Skeletal muscle tissue (tissue), 4 donors: ENCODE measurements around the gene ATP8B1. TPM values are rescaled to one million over a fixed set of nuclear protein-coding genes. Genes with fewer than 3 reads are reported as not detected.
A peak's percentile ranks its signal among the peaks of the same experiment; 100 is the strongest.

Experiments used
- H3K27ac ChIP-seq: one replicate; pipeline ENCODE4 v1.7.0; 2013; ENCODE audit warnings: mild to moderate bottlenecking, low read depth, low read length, inconsistent platforms
- H3K27me3 ChIP-seq, 3 donors: one replicate each; pipeline ENCODE4 v1.7.0; 2013; ENCODE audit warnings: low read length in 3 of 3; ENCODE audit not compliant: control insufficient read depth in 3 of 3, insufficient read depth in 3 of 3
- H3K36me3 ChIP-seq, 3 donors: one replicate each; pipeline ENCODE4 v1.7.0; 2013; ENCODE audit warnings: low read length in 3 of 3; ENCODE audit not compliant: control insufficient read depth in 3 of 3, insufficient read depth in 3 of 3
- H3K4me1 ChIP-seq, 3 donors: one replicate each; pipeline ENCODE4 v1.7.0; 2013; ENCODE audit warnings: low read length in 3 of 3, mild to moderate bottlenecking in 3 of 3; ENCODE audit not compliant: control insufficient read depth in 3 of 3, insufficient read depth in 3 of 3
- H3K4me3 ChIP-seq, 3 donors: one replicate each; pipeline ENCODE4 v1.7.0; 2013; ENCODE audit warnings: low read length in 3 of 3
- H3K9ac ChIP-seq, 3 donors: one replicate each; pipeline ENCODE4 v1.7.0; 2013; ENCODE audit warnings: low read length in 3 of 3, mild to moderate bottlenecking in 3 of 3, moderate library complexity in 2 of 3, low read depth in 1 of 3
- H3K9me3 ChIP-seq, 3 donors: one replicate each; pipeline ENCODE4 v1.7.0; 2013; ENCODE audit warnings: low read length in 3 of 3; ENCODE audit not compliant: control insufficient read depth in 3 of 3
- total RNA-seq: library from RNA; depleted of rRNA; stranded (reverse); fragments of >200 nt; gene quantifications from one replicate; pipeline ENCODE4 v1.2.3, GENCODE V29; 2014
- donor health status: Osteomylitis.

ATP8B1 gene
- total RNA-seq, 1 donor from 2014 or later: 4.7 TPM

DNA sequence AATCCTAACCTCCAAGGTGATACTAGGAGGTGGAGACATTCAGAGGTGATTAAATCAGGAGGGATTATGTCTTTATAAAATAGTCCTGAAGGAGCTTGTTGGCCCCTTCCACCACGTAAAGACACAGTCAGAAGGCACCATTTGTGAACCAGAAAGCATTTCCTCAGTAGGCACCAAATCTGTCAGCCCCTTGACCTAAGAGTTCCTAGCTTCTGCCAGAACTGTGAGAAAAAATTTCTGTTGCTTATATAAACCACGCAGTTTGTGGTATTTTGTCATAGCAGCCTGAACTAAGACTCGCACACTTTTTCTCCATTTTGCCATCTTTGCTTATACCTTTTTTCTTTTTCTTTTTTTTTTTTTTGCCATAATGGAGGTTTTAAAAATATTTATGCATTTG, 162.9 kb downstream of the ATP8B1 start:
- H3K4me1 ChIP-seq: no peaks in the 10 kb centered on the region
- no peaks in the 10 kb centered on the region for H3K27me3 ChIP-seq
- H3K9ac ChIP-seq: no peak overlapping the region
- no peaks in the 10 kb centered on the region for H3K9me3 ChIP-seq
- H3K27ac ChIP-seq: no peak overlapping the region
- H3K4me3 ChIP-seq: no peak overlapping the region
- no peaks in the 10 kb centered on the region for H3K36me3 ChIP-seq

GRCh38 chr18:57635003-57635822, 167.9 kb downstream of the ATP8B1 start:
- Histone ChIP-seq H3K36me3 (no peaks in the 10 kb centered on the region), H3K4me1 (peaks cover 0 to 8% (median 7%) of the 10 kb centered on the region in 3 donors), H3K27me3 (no peaks in the 10 kb centered on the region), H3K4me3 (no peak overlapping the region), H3K27ac (no peak overlapping the region), H3K9me3 (no peaks in the 10 kb centered on the region), H3K9ac (no peak overlapping the region)

GRCh38 chr18:57631697-57632096, 171.4 kb downstream of the ATP8B1 start:
- H3K27me3 ChIP-seq: no peaks in the 10 kb centered on the region
- H3K4me1 ChIP-seq: peaks cover 3 to 8% (median 7%) of the 10 kb centered on the region in 3 donors
- no peak overlapping the region for H3K4me3 ChIP-seq
- no peak overlapping the region for H3K27ac ChIP-seq
- no peaks in the 10 kb centered on the region for H3K9me3 ChIP-seq
- no peak overlapping the region for H3K9ac ChIP-seq
- H3K36me3 ChIP-seq: no peaks in the 10 kb centered on the region

- peaks cover 3 to 8% (median 7%) of the 10 kb centered on the region in 3 donors for H3K4me1 ChIP-seq
- H3K9me3 ChIP-seq: no peaks in the 10 kb centered on the region
- H3K27me3 ChIP-seq: no peaks in the 10 kb centered on the region
- H3K27ac ChIP-seq: peak overlapping the region; percentile 62
- peak overlapping the region; percentile 81 to 96 (median 92) for H3K4me3 ChIP-seq
- no peaks in the 10 kb centered on the region for H3K36me3 ChIP-seq
- peak overlapping the region; percentile 79 to 93 (median 84) for H3K9ac ChIP-seq
Measured at GRCh38 chr18:57630754-57631595, 172.1 kb downstream of the ATP8B1 start.

GRCh38 chr18:57630002-57630753, 172.9 kb downstream of the ATP8B1 start:
- H3K4me3 ChIP-seq: peak overlapping the region; percentile 81 to 96 (median 92)
- H3K9ac ChIP-seq: peak overlapping the region; percentile 83 to 93 (median 84)
- no peaks in the 10 kb centered on the region for H3K27me3 ChIP-seq
- H3K4me1 ChIP-seq: peaks cover 3 to 8% (median 7%) of the 10 kb centered on the region in 3 donors
- peak overlapping the region; percentile 62 for H3K27ac ChIP-seq
- H3K36me3 ChIP-seq: no peaks in the 10 kb centered on the region
- H3K9me3 ChIP-seq: no peaks in the 10 kb centered on the region

DNA sequence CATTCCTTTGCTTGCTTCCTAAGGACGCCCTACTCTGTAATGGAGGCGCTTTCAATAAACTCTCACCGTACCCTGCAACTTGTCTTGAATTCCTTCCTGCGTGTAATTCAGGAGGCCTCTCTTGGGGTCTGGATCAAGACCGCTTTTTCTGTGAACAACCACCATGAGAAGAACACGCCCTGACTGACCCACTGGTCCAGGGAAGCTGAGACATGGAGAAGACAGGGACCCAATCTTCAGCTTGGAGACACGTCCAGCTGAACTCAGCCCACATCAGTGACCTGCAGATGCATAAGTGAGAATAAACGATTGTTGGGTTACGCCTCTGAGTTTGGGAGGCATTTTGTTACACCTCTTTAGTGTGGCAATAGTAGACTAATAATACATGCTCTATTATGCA, 173.7 kb downstream of the ATP8B1 start:
- Histone ChIP-seq H3K4me1 (peaks cover 3 to 8% (median 7%) of the 10 kb centered on the region in 3 donors), H3K4me3 (peak overlapping the region; percentile 81 to 96 (median 92)), H3K9me3 (no peaks in the 10 kb centered on the region), H3K36me3 (no peaks in the 10 kb centered on the region), H3K9ac (peak overlapping the region in 1 of 3 donors; percentile 93), H3K27me3 (no peaks in the 10 kb centered on the region), H3K27ac (no peak overlapping the region)

- Histone ChIP-seq H3K9ac (no peak overlapping the region), H3K27ac (no peak overlapping the region), H3K27me3 (no peaks in the 10 kb centered on the region)
Measured at GRCh38 chr18:57627488-57627887, 175.6 kb downstream of the ATP8B1 start.

DNA sequence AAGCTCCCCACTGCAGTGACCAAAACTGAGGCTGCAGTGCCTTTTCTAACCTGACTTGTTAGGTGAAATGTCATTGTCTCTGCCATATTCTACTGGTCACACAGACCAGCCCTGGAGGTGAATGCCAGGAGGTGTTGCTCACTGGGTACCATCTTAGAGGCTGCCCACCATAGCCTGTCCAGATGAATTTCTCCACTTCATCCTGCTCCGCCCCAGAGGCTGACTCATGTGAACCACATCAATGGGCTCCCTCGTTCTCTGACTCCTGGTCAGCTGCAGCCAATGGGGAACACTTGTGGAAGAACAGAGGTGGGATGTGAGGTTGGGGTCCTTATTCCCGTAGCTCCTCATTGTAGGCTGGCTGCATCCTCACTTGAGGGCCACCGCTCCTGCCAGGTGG, 178.1 kb downstream of the ATP8B1 start:
- Histone ChIP-seq H3K36me3 (peaks cover 0 to 3% (median 0%) of the 10 kb centered on the region in 3 donors), H3K27ac (no peak overlapping the region), H3K4me1 (peaks cover 12 to 13% (median 12%) of the 10 kb centered on the region in 3 donors), H3K9me3 (no peaks in the 10 kb centered on the region), H3K9ac (no peak overlapping the region), H3K27me3 (no peaks in the 10 kb centered on the region), H3K4me3 (no peak overlapping the region)

More at GRCh38 chr18:57627488-57627887, 175.6 kb downstream of the ATP8B1 start:
- Histone ChIP-seq H3K36me3 (no peaks in the 10 kb centered on the region), H3K9me3 (no peaks in the 10 kb centered on the region), H3K4me1 (peaks cover 4 to 10% (median 7%) of the 10 kb centered on the region in 3 donors), H3K4me3 (no peak overlapping the region)

- peak overlapping the region; percentile 98 to 100 (median 98) for H3K4me3 ChIP-seq
- no peaks in the 10 kb centered on the region for H3K9me3 ChIP-seq
- H3K27ac ChIP-seq: peak overlapping the region; percentile 77
- peaks cover 12% of the 10 kb centered on the region in 3 donors for H3K4me1 ChIP-seq
- H3K27me3 ChIP-seq: no peaks in the 10 kb centered on the region
- peak overlapping the region; percentile 94 to 97 (median 96) for H3K9ac ChIP-seq
- H3K36me3 ChIP-seq: peaks cover 7 to 10% (median 8%) of the 10 kb centered on the region in 3 donors
Measured at GRCh38 chr18:57621246-57621604, 181.9 kb downstream of the ATP8B1 start.
